H1 (cell line): ENCODE results near the gene TNRC6C. TPM values are rescaled to one million over a fixed set of nuclear protein-coding genes. Genes with fewer than 3 reads are reported as not detected.

Source experiments
- CTCF ChIA-PET: fragments of 300-600 bp; sonication (Branson Sonifier 250); formaldehyde crosslinking; loops from one replicate; lab custom pipeline; 2021; ENCODE audit not compliant: partially characterized antibody; lab: Charles Lee
- POLR2A ChIA-PET: fragments of 300-600 bp; sonication (Branson Sonifier 250); formaldehyde crosslinking; loops from one replicate; lab custom pipeline; 2021; ENCODE audit warnings: inconsistent platforms; ENCODE audit not compliant: partially characterized antibody; lab: Charles Lee
- DNase-seq, 2 experiments: peaks; one replicate each; pipeline versions ENCODE4 v3.0.0 to v3.0.0-alpha.2; 2010 to 2022; ENCODE audit warnings: low spot score in 2 of 2, low read depth in 1 of 2, mixed read lengths in 1 of 2
- FAIRE-seq: peaks from 2 replicates; lab custom pipeline; 2011; peaks lifted over from hg19 to GRCh38; lab: Jason Lieb, UNC
- H2AFZ ChIP-seq: 2 replicates; pipeline ENCODE4 v1.8.1; 2012; ENCODE audit warnings: low read length, inconsistent platforms
- H2AK5ac ChIP-seq: 2 replicates; pipeline ENCODE4 v1.6.1; 2013; ENCODE audit warnings: low read depth, low read length
- H2BK120ac ChIP-seq: replicated peaks from 2 replicates; pipeline ENCODE3; 2013; ENCODE audit warnings: low read depth, low read length, inconsistent platforms
- H2BK12ac ChIP-seq: 2 replicates; pipeline ENCODE4 v1.6.1; 2013; ENCODE audit warnings: low read depth, low read length
- H2BK15ac ChIP-seq: 2 replicates; pipeline ENCODE4 v1.6.1; 2013; ENCODE audit warnings: low read length
- H2BK20ac ChIP-seq: 2 replicates; pipeline ENCODE4 v1.6.1; 2013; ENCODE audit warnings: low read length
- H2BK5ac ChIP-seq: 2 replicates; pipeline ENCODE4 v1.6.1; 2013; ENCODE audit warnings: low read depth, low read length
- H3K14ac ChIP-seq: 2 replicates; pipeline ENCODE4 v1.6.1; 2013; ENCODE audit warnings: inconsistent platforms; ENCODE audit not compliant: insufficient read length
- H3K18ac ChIP-seq: 2 replicates; pipeline ENCODE4 v1.6.1; 2013; ENCODE audit warnings: low read length; ENCODE audit errors: extremely low read depth
- H3K23ac ChIP-seq: 2 replicates; pipeline ENCODE4 v1.6.1; 2013; ENCODE audit warnings: inconsistent platforms; ENCODE audit not compliant: insufficient read length
- H3K23me2 ChIP-seq: 2 replicates; pipeline ENCODE4 v1.6.1; 2013; ENCODE audit warnings: low read depth, low read length
- H3K27ac ChIP-seq: 2 replicates; pipeline ENCODE4 v1.6.1; 2011; ENCODE audit warnings: low read depth, low read length, inconsistent platforms
- H3K27me3 ChIP-seq, 4 experiments: replicated peaks in 1 of 4; 1 replicate in 1 of 4; 2 replicates in 3 of 4; pipeline versions ENCODE4 v1.6.1 to v1.8.1; 2011 to 2013; ENCODE audit warnings: low read length in 3 of 4, mild to moderate bottlenecking in 3 of 4, inconsistent platforms in 2 of 4, mixed read lengths in 2 of 4, moderate library complexity in 1 of 4; ENCODE audit not compliant: control insufficient read depth in 3 of 4, insufficient read depth in 3 of 4; ENCODE audit errors: extremely low read depth in 1 of 4
- H3K36me3 ChIP-seq, 4 experiments: 2 replicates each; pipeline versions ENCODE4 v1.6.1 to v1.8.1; 2011 to 2013; ENCODE audit warnings: mild to moderate bottlenecking in 4 of 4, low read length in 3 of 4, moderate library complexity in 2 of 4, control low read depth in 1 of 4, inconsistent platforms in 1 of 4; ENCODE audit not compliant: insufficient read depth in 4 of 4, control insufficient read depth in 2 of 4
- H3K4ac ChIP-seq: replicated peaks from 2 replicates; pipeline ENCODE3; 2013; ENCODE audit warnings: low read length, low read depth, mixed read lengths, inconsistent platforms; ENCODE audit not compliant: insufficient read length
- H3K4me1 ChIP-seq, 4 experiments: replicated peaks in 1 of 4; 1 replicate in 1 of 4; 2 replicates in 3 of 4; pipeline versions ENCODE4 v1.6.1 to v1.8.1; 2011 to 2013; ENCODE audit warnings: low read length in 3 of 4, inconsistent platforms in 2 of 4, mixed read lengths in 1 of 4; ENCODE audit not compliant: insufficient read depth in 4 of 4, control insufficient read depth in 3 of 4
- H3K4me2 ChIP-seq, 2 experiments: 2 replicates each; pipeline versions ENCODE4 v1.6.1 to v1.8.1; 2011 to 2013; ENCODE audit warnings: low read depth in 2 of 2, low read length in 2 of 2, control low read depth in 1 of 2, inconsistent platforms in 1 of 2, mild to moderate bottlenecking in 1 of 2; ENCODE audit not compliant: insufficient read depth in 1 of 2
- H3K4me3 ChIP-seq, 4 experiments: fragments of 200-600, 300-600 bp in 1 of 4; sonication (generic), shearing (Covaris generic), sonication (Bioruptor Twin) in 1 of 4; 2 replicates each; pipeline versions ENCODE4 v1.5.1 to v1.8.1; 2011 to 2016; ENCODE audit warnings: low read length in 4 of 4, low read depth in 3 of 4, control low read depth in 2 of 4, inconsistent platforms in 2 of 4, mild to moderate bottlenecking in 2 of 4, mixed read lengths in 1 of 4, moderate library complexity in 1 of 4; ENCODE audit not compliant: insufficient read depth in 2 of 4; ENCODE audit errors: extremely low read depth in 1 of 4
- H3K56ac ChIP-seq: replicated peaks from 2 replicates; pipeline ENCODE3; 2013; ENCODE audit warnings: low read depth, mild to moderate bottlenecking, mixed read lengths, low read length, inconsistent platforms; ENCODE audit not compliant: insufficient read length
- H3K79me1 ChIP-seq: 2 replicates; pipeline ENCODE4 v1.6.1; 2013; ENCODE audit warnings: low read depth, low read length, control low read depth
- H3K79me2 ChIP-seq, 2 experiments: 2 replicates each; pipeline versions ENCODE4 v1.6.1 to v1.8.1; 2012 to 2013; ENCODE audit warnings: low read length in 2 of 2, mild to moderate bottlenecking in 2 of 2, inconsistent platforms in 1 of 2; ENCODE audit not compliant: insufficient read depth in 2 of 2, control insufficient read depth in 1 of 2
- H3K9ac ChIP-seq, 4 experiments: replicated peaks in 1 of 4; 1 replicate in 1 of 4; 2 replicates in 3 of 4; pipeline versions ENCODE4 v1.6.1 to v1.8.1; 2011 to 2013; ENCODE audit warnings: low read depth in 3 of 4, low read length in 3 of 4, control low read depth in 2 of 4, mild to moderate bottlenecking in 2 of 4, moderate library complexity in 2 of 4, inconsistent platforms in 1 of 4; ENCODE audit errors: extremely low read depth in 1 of 4
- H3K9me3 ChIP-seq, 2 experiments: 2 replicates each; pipeline versions ENCODE4 v1.6.1 to v1.8.1; 2012 to 2013; ENCODE audit warnings: mild to moderate bottlenecking in 2 of 2, moderate library complexity in 2 of 2, control low read depth in 1 of 2, inconsistent platforms in 1 of 2, low read depth in 1 of 2, low read length in 1 of 2, mixed read lengths in 1 of 2; ENCODE audit not compliant: insufficient read depth in 2 of 2
- H4K20me1 ChIP-seq, 2 experiments: replicated peaks in 1 of 2; 2 replicates each; pipeline versions ENCODE3 to v1.8.1; 2011 to 2013; ENCODE audit warnings: inconsistent platforms in 2 of 2, low read length in 2 of 2, mild to moderate bottlenecking in 1 of 2; ENCODE audit not compliant: insufficient read depth in 2 of 2, control insufficient read depth in 1 of 2
- H4K5ac ChIP-seq: 2 replicates; pipeline ENCODE4 v1.6.1; 2013; ENCODE audit warnings: low read length, low read depth, mixed read lengths, inconsistent platforms; ENCODE audit not compliant: insufficient read length
- H4K8ac ChIP-seq: 2 replicates; pipeline ENCODE4 v1.8.0; 2013; ENCODE audit warnings: mild to moderate bottlenecking, moderate library complexity, low read length, inconsistent platforms; ENCODE audit not compliant: insufficient read depth; ENCODE audit errors: extremely low read depth
- H4K91ac ChIP-seq: replicated peaks from 2 replicates; pipeline ENCODE3; 2013; ENCODE audit warnings: low read length, mixed read lengths, inconsistent platforms; ENCODE audit not compliant: insufficient read length
- ASH2L ChIP-seq: fragments of 200-600, 300-600 bp; sonication (generic); IDR thresholded peaks from one replicate; pipeline ENCODE4 v1.7.1; 2017; ENCODE audit warnings: low read length
- TAF7 ChIP-seq: optimal IDR thresholded peaks from 2 replicates; pipeline ENCODE3; 2011; ENCODE audit warnings: low read depth, mild to moderate bottlenecking, inconsistent platforms, low read length, moderate library complexity, borderline replicate concordance
- WGBS, 2 experiments: shearing (Covaris generic) in 1 of 2; methylation state at CpG; one replicate each; pipeline versions ENCODE4 v1.1.6 to v1.1.7; 2013 to 2015; ENCODE audit warnings: low lambda C conversion rate in 2 of 2, mixed read lengths in 2 of 2, inconsistent platforms in 1 of 2, low coverage in 1 of 2, missing lambda C conversion rate in 1 of 2; ENCODE audit not compliant: insufficient replicate concordance in 2 of 2, insufficient coverage in 1 of 2, insufficient read length in 1 of 2; ENCODE audit errors: extremely low coverage in 1 of 2, missing lambda C conversion rate in 1 of 2; 5-methylcytosine and 5-hydroxymethylcytosine counted together
- polyA plus RNA-seq, 7 experiments: library from polyadenylated mRNA; depleted of rRNA in 3 of 7; stranded (reverse) in 5 of 7; unstranded in 2 of 7; fragments of >200 nt in 5 of 7; fragments of 200-250 nt in 2 of 7; gene quantifications; 1 replicate in 5 of 7; 2 replicates in 1 of 7; 4 replicates in 1 of 7; pipeline versions ENCODE4 v1.2.1 to v1.2.3, GENCODE V29; 2011 to 2013; ENCODE audit warnings: missing spikeins in 2 of 7, mixed read lengths in 2 of 7
- total RNA-seq: library from RNA; stranded (reverse); fragmentation: NEBNext Ultra II Directional; extraction: Animal tissue kit (Norgen Biotek cat#: 25700); gene quantifications from 2 replicates; pipeline ENCODE4 v1.2.1, GENCODE V29; 2021

TNRC6C gene
- total and polyA plus RNA-seq, 2 of the 8 experiments (the other 6 are each of a cell fraction or from before 2014, with no cell fraction given) = 2.8 to 28.9 TPM

DNA sequence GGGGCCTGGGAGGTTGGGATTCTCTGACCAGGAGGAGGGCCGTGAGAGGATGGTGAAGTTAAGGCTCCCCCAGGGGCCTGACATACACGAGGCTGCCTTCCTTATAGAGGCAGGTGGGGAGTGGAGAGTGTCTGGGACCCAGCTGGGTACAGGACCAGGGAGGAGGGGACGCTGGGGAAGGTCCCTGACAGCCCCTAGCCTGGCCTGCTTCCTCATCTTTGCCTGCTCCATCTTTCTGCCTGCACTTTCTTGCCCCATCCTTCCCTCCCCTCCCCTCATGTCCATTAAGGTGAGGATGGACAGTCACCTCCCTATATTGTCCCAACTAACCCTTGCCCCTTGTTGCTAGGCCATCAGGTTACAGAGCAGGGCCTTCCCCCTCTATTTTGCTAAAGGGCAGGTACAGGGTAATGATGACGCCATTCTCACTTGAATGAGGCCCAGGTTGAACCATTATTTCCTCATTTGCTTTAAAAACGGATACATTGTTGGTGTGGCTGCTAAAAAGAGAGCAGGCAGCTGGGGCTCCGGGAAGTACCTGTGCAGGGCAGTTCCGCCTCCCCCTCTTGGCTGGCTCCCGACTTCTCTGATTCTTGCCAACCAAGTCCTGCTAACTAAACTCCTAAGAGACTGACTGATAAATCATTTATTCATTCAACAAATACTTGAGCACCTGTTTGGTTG lies 189.0 kb downstream of the TNRC6C start:
- no peak for TF ChIP-seq TAF7
- no peak for TF ChIP-seq ASH2L
- Histone ChIP-seq H2BK12ac (no peak overlapping the region), H4K8ac (no peak overlapping the region), H3K56ac (no peak overlapping the region), H3K14ac (no peak overlapping the region), H3K18ac (no peak overlapping the region), H3K9ac (no peak overlapping the region), H2AFZ (no peak overlapping the region), H3K36me3 (no peaks in the 10 kb centered on the region), H3K4me1 (no peaks in the 10 kb centered on the region; a peak in 2 of 7 replicates), H4K91ac (no peak overlapping the region), H2BK20ac (no peak overlapping the region), H3K27ac (no peak overlapping the region), H3K79me2 (no peaks in the 10 kb centered on the region), H2AK5ac (no peak overlapping the region), H3K79me1 (no peaks in the 10 kb centered on the region), H3K4me3 (no peak overlapping the region), H3K27me3 (no peaks in the 10 kb centered on the region), H3K23me2 (no peaks in the 10 kb centered on the region), H2BK120ac (no peak overlapping the region), H2BK5ac (no peak overlapping the region), H3K4me2 (no peak overlapping the region), H3K9me3 (no peaks in the 10 kb centered on the region), H4K20me1 (no peaks in the 10 kb centered on the region), H3K4ac (no peak overlapping the region), H3K23ac (no peak overlapping the region), H4K5ac (no peak overlapping the region), H2BK15ac (no peak overlapping the region; the same call in 1 of the 2 replicates)
- FAIRE-seq (no peak), DNase-seq (no peak)
- CTCF ChIA-PET = interaction anchor here (1.0 to 1.5 kb wide), 4 partner anchors 10 to 40 kb away, joined by 3 to 5 read pairs (median 4); partner anchors contain the start of gene AFMID
- 85% methylated on average over 8 of the region's 8 CpGs; no CpG with 5 or more reads in 1 of the 2 experiments for WGBS, 2 experiments
- POLR2A ChIA-PET = interaction anchor here (1.2 to 2.2 kb wide), 2 partner anchors 22 to 28 kb away, joined by 3 to 8 read pairs; no protein-coding TSS in a partner anchor
